Nasal cavity respiratory epithelium epithelial cell of viscerocranial mucosa (primary cell): ENCODE data around the gene HMX3. TPM values are rescaled to one million over a fixed set of nuclear protein-coding genes. Genes with fewer than 3 reads are reported as not detected.

Experiments
- total RNA-seq: library from RNA; depleted of rRNA; stranded (reverse); fragments of >200 nt; gene quantifications from 2 replicates; pipeline ENCODE4 v1.2.3, GENCODE V29; 2014

Gene HMX3
- 0.07 and 0.34 TPM in 2 replicates for total RNA-seq

GRCh38 chr10:123135415-123136141 lies at the start of gene HMX3:
TSS of gene HMX3 (plus strand) at chr10:123135970. CDS start at chr10:123136051, 81 bp downstream.

GRCh38 chr10:123147635-123148413 lies 12.1 kb downstream of the HMX3 start, which contains the start of gene HMX2:
TSS of gene HMX2 (plus strand) at chr10:123148136. CDS start at chr10:123148379, 243 bp downstream.

GRCh38 chr10:123154092-123154710 lies 18.4 kb downstream of the HMX3 start, which contains the start of gene BUB3:
TSS of gene BUB3 (plus strand) at chr10:123154402. CDS start at chr10:123154918, 516 bp downstream.

Other genes starting within 250 kb of the HMX3 start
- not detected in 2 replicates for gene FAM24A, start 225.4 kb upstream of the HMX3 start, total RNA-seq
- 14.4 and 14.9 TPM in 2 replicates for gene C10orf88, start 181.7 kb upstream of the HMX3 start, total RNA-seq
- 4.5 and 7.5 TPM in 2 replicates for gene PSTK, start 155.6 kb upstream of the HMX3 start, total RNA-seq
- gene IKZF5, start 127.2 kb upstream of the HMX3 start, total RNA-seq: 2.4 and 5.8 TPM in 2 replicates
- 3.1 and 6.2 TPM in 2 replicates for gene ACADSB, start 127.0 kb upstream of the HMX3 start, total RNA-seq
- not detected in 2 replicates for gene HMX2, start 12.2 kb downstream of the HMX3 start, total RNA-seq
- gene BUB3, start 18.4 kb downstream of the HMX3 start, total RNA-seq: 108 and 153 TPM in 2 replicates